GM12874 (cell line): Measurements from ENCODE around the gene SLC39A7.

Experiments
- TF ChIP-seq, protein P1 (sequence below): IDR thresholded peaks from 2 replicates; pipeline ENCODE4 v1.5.1; 2011; ENCODE audit warnings: low read depth, mild to moderate bottlenecking, control low read depth, low read length, moderate library complexity; ENCODE audit not compliant: insufficient read depth

The SLC39A7 gene

DNA sequence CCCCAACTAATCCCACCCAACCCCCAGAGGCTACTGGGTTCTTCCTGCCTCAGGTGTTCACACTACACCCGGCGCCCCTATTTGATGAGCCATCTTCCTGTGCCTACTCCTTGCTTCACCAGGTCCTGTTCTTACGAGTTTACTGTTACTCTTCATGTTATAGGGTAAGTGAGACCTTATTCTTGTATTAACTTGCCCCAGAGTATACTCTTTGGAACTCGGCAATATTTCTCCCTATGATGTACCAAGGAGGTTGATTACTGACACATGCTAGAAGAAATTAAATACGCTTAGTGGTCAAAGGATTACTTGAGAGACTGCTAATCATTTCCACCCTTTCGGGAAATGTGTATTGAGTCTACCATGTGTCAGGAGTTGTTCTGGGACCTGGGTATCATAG, 16.6 kb downstream of the SLC39A7 start:
- TF ChIP-seq, protein P1, sequence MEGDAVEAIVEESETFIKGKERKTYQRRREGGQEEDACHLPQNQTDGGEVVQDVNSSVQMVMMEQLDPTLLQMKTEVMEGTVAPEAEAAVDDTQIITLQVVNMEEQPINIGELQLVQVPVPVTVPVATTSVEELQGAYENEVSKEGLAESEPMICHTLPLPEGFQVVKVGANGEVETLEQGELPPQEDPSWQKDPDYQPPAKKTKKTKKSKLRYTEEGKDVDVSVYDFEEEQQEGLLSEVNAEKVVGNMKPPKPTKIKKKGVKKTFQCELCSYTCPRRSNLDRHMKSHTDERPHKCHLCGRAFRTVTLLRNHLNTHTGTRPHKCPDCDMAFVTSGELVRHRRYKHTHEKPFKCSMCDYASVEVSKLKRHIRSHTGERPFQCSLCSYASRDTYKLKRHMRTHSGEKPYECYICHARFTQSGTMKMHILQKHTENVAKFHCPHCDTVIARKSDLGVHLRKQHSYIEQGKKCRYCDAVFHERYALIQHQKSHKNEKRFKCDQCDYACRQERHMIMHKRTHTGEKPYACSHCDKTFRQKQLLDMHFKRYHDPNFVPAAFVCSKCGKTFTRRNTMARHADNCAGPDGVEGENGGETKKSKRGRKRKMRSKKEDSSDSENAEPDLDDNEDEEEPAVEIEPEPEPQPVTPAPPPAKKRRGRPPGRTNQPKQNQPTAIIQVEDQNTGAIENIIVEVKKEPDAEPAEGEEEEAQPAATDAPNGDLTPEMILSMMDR = no peak

DNA sequence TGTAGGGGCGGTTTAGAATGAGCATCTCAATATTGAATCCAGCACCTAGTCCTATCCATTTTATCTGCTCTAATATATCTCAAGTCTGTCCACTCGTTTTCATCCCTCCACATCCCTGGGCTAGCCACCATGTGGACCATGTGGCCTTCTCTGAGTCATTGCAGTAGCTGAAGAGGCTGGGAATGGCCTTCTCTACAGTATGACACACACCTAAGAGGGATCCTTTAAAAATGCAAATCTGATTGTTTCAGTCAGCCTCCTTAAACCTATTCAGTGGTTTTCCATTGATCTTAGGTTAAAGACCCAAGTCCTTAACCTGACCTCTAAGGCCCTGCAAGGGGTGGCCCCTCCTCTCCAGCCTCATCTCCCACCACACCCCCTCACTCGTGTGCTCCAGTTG, 17.0 kb downstream of the SLC39A7 start:
- TF ChIP-seq, protein P1 = no peak

DNA sequence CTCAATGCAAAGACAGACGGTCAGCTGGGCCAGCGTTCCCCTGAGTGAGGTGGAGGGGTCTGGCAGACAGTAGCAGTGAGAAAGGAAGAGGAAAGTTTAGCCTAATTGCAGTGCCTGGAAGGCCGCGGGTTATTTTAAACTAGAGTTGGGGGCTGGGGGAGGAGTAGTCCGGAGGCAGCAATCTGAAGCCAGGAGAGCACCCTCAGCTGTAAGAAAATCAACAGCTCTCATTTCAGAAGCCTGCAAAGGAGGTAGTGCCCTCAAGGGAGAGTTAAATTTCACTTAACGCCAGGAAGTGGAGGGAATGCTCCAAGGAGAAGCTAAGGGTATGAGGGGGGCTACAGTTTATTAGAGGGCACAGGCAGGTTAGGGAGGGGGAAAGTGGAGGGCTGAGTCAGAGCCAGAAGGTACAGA, 34.6 kb downstream of the SLC39A7 start:
- TF ChIP-seq, protein P1 = no peak

DNA sequence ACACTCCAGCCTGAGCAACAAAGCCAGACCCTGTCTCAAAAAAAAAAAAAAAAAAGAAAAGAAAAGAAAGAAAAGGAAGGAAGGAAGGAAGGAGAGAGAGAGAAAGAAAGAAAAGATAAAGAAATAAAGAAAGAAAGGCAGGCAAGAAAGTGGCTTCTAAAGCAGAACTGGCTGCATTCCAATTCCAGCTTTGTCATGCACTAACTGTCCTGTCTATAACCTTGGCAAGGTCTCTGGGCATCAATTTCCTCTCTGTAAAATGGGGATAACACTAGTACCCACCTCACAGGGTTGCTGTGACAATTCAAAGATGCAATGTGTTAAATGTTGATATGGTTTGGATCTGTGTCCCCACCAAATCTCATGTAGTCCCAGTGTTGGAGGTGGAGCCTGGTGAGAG, 35.7 kb downstream of the SLC39A7 start:
- TF ChIP-seq, protein P1 = no peak

DNA sequence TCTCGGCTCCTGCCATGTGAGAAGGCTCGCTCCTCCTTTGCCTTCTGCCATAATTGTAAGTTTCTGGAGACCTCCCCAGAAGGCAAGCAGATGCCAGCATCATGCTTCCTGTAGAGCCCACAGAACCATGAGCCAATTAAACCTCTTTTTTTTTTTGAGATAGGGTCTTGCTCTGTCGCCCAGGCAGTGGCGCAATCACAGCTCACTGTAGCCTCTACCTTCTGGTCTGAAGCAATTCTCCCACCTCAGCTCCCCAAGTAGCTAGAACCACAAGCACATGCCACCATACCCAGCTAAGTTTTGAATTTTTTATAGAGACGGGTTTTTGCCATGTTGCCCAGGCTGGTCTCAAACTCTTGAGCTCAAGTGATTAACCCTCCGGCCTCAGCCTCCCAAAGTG, 36.2 kb downstream of the SLC39A7 start:
- TF ChIP-seq, protein P1 = no peak

DNA sequence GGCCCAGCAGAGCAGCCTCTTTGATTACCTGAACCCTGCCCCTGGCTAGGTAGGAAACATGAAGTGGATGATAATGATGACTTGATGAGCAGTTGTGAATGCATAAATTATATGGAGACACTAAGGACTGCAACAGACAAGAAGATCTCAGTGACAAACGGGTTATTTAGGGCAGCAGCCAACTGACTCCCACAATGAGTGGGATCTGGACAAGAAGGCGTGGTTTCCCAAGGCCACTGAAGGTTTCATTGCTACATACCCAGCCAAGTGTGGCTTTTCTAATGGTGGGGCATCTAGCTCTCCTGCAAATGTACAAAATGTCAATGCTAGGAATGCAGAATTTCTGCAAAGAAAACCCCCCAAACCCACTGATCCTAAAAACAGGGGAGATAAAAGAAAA, 37.1 kb downstream of the SLC39A7 start:
- TF ChIP-seq, protein P1 = no peak

DNA sequence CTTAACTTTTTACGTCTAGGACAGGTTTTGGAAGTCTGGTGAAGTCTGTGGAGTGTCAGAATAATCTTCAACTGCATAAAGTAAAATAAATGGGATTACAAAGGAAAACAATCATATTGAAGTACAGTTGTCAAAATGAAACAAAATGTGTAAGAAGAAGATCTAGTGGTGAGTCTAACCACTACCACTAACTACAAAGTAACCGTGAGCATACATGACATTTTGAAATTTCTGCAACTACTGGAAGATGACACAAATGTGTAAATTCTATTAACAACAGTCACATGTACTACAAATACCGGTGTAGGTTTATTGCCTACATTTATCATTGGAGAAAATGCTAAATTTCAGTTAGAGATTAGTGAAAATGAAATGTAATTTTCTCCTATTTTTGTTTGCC, 41.3 kb downstream of the SLC39A7 start:
- TF ChIP-seq, protein P1 = no peak

DNA sequence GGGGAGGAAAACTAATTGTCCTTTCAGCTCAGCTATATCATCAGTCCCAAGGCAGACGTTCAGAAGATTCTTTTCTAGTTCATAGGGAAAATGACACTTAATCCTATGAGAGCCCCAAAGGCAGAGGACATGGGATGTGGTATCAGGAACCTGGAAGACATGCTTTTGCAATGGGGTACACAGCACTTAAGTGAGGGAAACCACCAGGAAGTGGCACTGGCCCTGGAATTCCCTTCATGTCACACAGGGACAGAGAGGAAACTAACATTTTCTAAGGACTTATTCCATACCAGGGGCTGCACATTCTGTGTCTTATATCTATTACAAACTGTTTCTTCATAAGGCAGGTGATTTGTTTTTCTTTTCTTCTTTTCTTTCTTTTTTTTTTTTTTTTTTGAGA, 42.8 kb downstream of the SLC39A7 start:
- TF ChIP-seq, protein P1 = no peak
